ENCODE measurements around the gene AURKB. TPM values are rescaled to one million over a fixed set of nuclear protein-coding genes. Genes with fewer than 3 reads are reported as not detected.

AURKB gene
- total RNA-seq, 1 donor from 2014 or later, result 7.6 TPM

- no peaks in the 10 kb centered on the region for H3K27me3 ChIP-seq (ENCODE audit: insufficient read depth, low read length)
- Mint-ChIP-seq H3K27ac (ENCODE audit: unreplicated experiment) (peak overlapping the region; percentile 84), H3K9me3 (ENCODE audit: unreplicated experiment) (no peaks in the 10 kb centered on the region), H3K4me3 (ENCODE audit: unreplicated experiment) (peak overlapping the region; percentile 87), H3K36me3 (ENCODE audit: low read depth, unreplicated experiment) (peaks cover 2% of the 10 kb centered on the region), H3K27me3 (ENCODE audit: low read depth, unreplicated experiment) (no peaks in the 10 kb centered on the region), H3K4me1 (ENCODE audit: low read depth, unreplicated experiment) (peaks cover 25% of the 10 kb centered on the region)
- H3K4me1 ChIP-seq (ENCODE audit: insufficient read depth, low read length), result peaks cover 43% of the 10 kb centered on the region
- FAIRE-seq (no peak), DNase-seq (ENCODE audit: low read depth) (no peak)
- peaks cover 37% of the 10 kb centered on the region for H4K20me1 ChIP-seq (ENCODE audit: insufficient read depth, low read length)
- no peaks in the 10 kb centered on the region for H3K9me3 ChIP-seq (ENCODE audit: insufficient read depth, low read depth, low read length)
- H3K27ac ChIP-seq (ENCODE audit: low read depth, low read length), result peak overlapping the region; percentile 91
- peak overlapping the region; percentile 100 for H3K9ac ChIP-seq (ENCODE audit: low read length)
- H3K4me2 ChIP-seq (ENCODE audit: low read length), result peak overlapping the region; percentile 93
- no peak for TF ChIP-seq EZH2 (IDR thresholded peaks at IDR 0.05; ENCODE audit: insufficient read depth, low read length)
- no peak for TF ChIP-seq CTCF (IDR thresholded peaks at IDR 0.05; ENCODE audit: insufficient read depth, low read depth, low read length)
- peaks cover 34% of the 10 kb centered on the region for H3K79me2 ChIP-seq (ENCODE audit: insufficient read depth, low read length)
- peaks cover 11% of the 10 kb centered on the region for H3K36me3 ChIP-seq (ENCODE audit: insufficient read depth, low read length)
- H3K4me3 ChIP-seq (ENCODE audit: insufficient read depth, low read depth, low read length), result peak overlapping the region; percentile 94
- H2AFZ ChIP-seq (ENCODE audit: low read depth, low read length), result no peak overlapping the region
Observed at GRCh38 chr17:8161289-8162232, 48.8 kb downstream of the AURKB start.

- peak overlapping the region; percentile 93 for H3K4me2 ChIP-seq (ENCODE audit: low read length)
- H3K27ac ChIP-seq (ENCODE audit: low read depth, low read length), result no peak overlapping the region
Observed at GRCh38 chr17:8160741-8161221, 49.6 kb downstream of the AURKB start.

More at GRCh38 chr17:8160741-8161221, 49.6 kb downstream of the AURKB start:
- Mint-ChIP-seq H3K27me3 (ENCODE audit: low read depth, unreplicated experiment) (no peaks in the 10 kb centered on the region), H3K27ac (ENCODE audit: unreplicated experiment) (peak overlapping the region; percentile 47), H3K4me3 (ENCODE audit: unreplicated experiment) (peak overlapping the region; percentile 37), H3K36me3 (ENCODE audit: low read depth, unreplicated experiment) (peaks cover 2% of the 10 kb centered on the region), H3K9me3 (ENCODE audit: unreplicated experiment) (no peaks in the 10 kb centered on the region), H3K4me1 (ENCODE audit: low read depth, unreplicated experiment) (peaks cover 25% of the 10 kb centered on the region)
- Histone ChIP-seq H3K9ac (ENCODE audit: low read length) (peak overlapping the region; percentile 100), H3K4me3 (ENCODE audit: insufficient read depth, low read depth, low read length) (peak overlapping the region; percentile 94), H3K36me3 (ENCODE audit: insufficient read depth, low read length) (peaks cover 11% of the 10 kb centered on the region), H3K9me3 (ENCODE audit: insufficient read depth, low read depth, low read length) (no peaks in the 10 kb centered on the region), H3K79me2 (ENCODE audit: insufficient read depth, low read length) (peaks cover 34% of the 10 kb centered on the region), H3K4me1 (ENCODE audit: insufficient read depth, low read length) (peaks cover 46% of the 10 kb centered on the region), H2AFZ (ENCODE audit: low read depth, low read length) (no peak overlapping the region), H3K27me3 (ENCODE audit: insufficient read depth, low read length) (no peaks in the 10 kb centered on the region), H4K20me1 (ENCODE audit: insufficient read depth, low read length) (peaks cover 37% of the 10 kb centered on the region)
- FAIRE-seq (no peak), DNase-seq (ENCODE audit: low read depth) (no peak)
- TF ChIP-seq EZH2 (IDR thresholded peaks at IDR 0.05; ENCODE audit: insufficient read depth, low read length) (no peak), CTCF (IDR thresholded peaks at IDR 0.05; ENCODE audit: insufficient read depth, low read depth, low read length) (no peak)
